Measurements from ENCODE around the gene NEDD4L. TPM values are rescaled to one million over a fixed set of nuclear protein-coding genes. Genes with fewer than 3 reads are reported as not detected.

NEDD4L gene
- total and polyA plus RNA-seq, 2 donors (not counting 1 experiment from before 2014, with no cell fraction given): 10.3 to 25.7 TPM

DNA sequence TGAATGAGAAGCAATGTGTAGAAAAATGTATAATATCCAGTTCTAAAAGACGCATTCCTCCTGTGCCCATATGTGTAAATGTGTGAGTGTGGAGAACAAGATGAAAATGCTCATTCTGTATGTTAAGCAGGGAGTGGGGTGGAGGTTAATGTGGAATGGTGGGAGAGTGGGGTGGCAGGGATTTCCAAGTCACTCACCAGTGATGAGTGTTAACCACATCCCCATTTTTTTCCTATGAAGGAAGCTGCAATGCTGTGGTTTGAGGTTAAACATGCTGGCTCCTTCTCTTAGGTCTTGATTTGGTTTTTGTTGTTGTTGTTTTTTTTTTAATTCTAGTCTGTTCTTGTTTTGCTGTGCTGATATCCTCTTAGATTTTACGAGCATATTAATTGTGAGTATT lies 169.4 kb downstream of the NEDD4L start:
- Histone ChIP-seq H3K4me2 (replicated peaks; ENCODE audit: low read depth, low read length, poor library complexity, severe bottlenecking) (no peak overlapping the region), H4K20me1 (ENCODE audit: control insufficient read depth, insufficient read depth, low read length, poor library complexity, severe bottlenecking) (no peaks in the 10 kb centered on the region), H3K79me2 (ENCODE audit: control insufficient read depth, insufficient read depth, low read length) (no peaks in the 10 kb centered on the region), H3K27ac (ENCODE audit: low read length in 2 of 2) (no peak overlapping the region), H3K36me3 (replicated peaks in 1 of 2; ENCODE audit: control extremely low read depth in 1 of 2, control insufficient read depth in 1 of 2, extremely low read depth in 1 of 2, insufficient read depth in 2 of 2, low read length in 1 of 2) (no peaks in the 10 kb centered on the region), H3K9me3 (ENCODE audit: control extremely low read depth in 1 of 3, control insufficient read depth in 2 of 3, insufficient read depth in 1 of 3, low read length in 2 of 3) (no peaks in the 10 kb centered on the region), H3K9ac (ENCODE audit: low read length) (no peak overlapping the region), H3K4me3 (ENCODE audit: control extremely low read depth in 1 of 5, extremely low read depth in 1 of 5, insufficient read depth in 1 of 5, low read depth in 2 of 5, low read length in 4 of 5) (no peak overlapping the region), H3K4me1 (ENCODE audit: control insufficient read depth in 2 of 2, insufficient read depth in 2 of 2, low read length in 2 of 2) (peaks cover 7 to 14% of the 10 kb centered on the region in 2 donors), H3K27me3 (replicated peaks in 1 of 4; ENCODE audit: control extremely low read depth in 1 of 4, control insufficient read depth in 3 of 4, insufficient read depth in 4 of 4, low read length in 3 of 4) (no peaks in the 10 kb centered on the region), H2AFZ (ENCODE audit: insufficient read depth, low read depth, low read length, poor library complexity, severe bottlenecking) (no peak overlapping the region)
- Mint-ChIP-seq H3K9me3 (ENCODE audit: insufficient read depth) (no peaks in the 10 kb centered on the region), H3K4me3 (no peak overlapping the region), H3K4me1 (peaks cover 35% of the 10 kb centered on the region), H3K27me3 (no peaks in the 10 kb centered on the region), H3K27ac (no peak overlapping the region)
- POLR2A ChIA-PET: no interaction called here
- intact Hi-C loops (cut with micrococcal nuclease): no loop called here
- CTCF ChIA-PET: no interaction called here
- no peak for TF ChIP-seq EZH2 (IDR thresholded peaks at IDR 0.05; ENCODE audit: borderline replicate concordance, insufficient read depth, low read depth, low read length, poor library complexity, severe bottlenecking)
- TF ChIP-seq, protein P1, sequence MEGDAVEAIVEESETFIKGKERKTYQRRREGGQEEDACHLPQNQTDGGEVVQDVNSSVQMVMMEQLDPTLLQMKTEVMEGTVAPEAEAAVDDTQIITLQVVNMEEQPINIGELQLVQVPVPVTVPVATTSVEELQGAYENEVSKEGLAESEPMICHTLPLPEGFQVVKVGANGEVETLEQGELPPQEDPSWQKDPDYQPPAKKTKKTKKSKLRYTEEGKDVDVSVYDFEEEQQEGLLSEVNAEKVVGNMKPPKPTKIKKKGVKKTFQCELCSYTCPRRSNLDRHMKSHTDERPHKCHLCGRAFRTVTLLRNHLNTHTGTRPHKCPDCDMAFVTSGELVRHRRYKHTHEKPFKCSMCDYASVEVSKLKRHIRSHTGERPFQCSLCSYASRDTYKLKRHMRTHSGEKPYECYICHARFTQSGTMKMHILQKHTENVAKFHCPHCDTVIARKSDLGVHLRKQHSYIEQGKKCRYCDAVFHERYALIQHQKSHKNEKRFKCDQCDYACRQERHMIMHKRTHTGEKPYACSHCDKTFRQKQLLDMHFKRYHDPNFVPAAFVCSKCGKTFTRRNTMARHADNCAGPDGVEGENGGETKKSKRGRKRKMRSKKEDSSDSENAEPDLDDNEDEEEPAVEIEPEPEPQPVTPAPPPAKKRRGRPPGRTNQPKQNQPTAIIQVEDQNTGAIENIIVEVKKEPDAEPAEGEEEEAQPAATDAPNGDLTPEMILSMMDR (IDR thresholded peaks at IDR 0.05): no peak
- DNase-seq (no peak), ATAC-seq (ENCODE audit: low read depth) (no peak)
- WGBS (ENCODE audit: insufficient coverage): no CpG with 5 or more reads among the region's 2 CpGs

DNA sequence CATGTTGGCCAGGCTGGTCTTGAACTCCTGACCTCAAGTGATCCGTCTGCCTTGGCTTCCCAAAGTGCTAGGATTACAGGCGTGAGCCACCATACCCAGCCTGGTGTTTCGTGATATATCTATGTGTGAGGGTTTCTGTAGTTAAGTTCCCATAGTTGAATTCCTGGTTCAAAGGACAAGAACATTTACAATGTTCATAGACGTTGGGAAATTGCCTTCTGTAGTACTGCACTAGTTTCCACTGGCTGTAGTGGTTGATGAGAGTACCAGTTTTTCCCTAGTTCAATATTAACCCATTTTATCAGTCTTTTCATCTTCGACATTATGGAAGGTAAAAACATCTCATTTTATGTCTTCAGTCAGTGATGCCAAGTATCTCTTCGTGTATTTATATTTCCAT lies 171.0 kb downstream of the NEDD4L start:
- 100% methylated on average over 1 of the region's 6 CpGs for WGBS (ENCODE audit: insufficient coverage)
- no peak for DNase-seq
- Mint-ChIP-seq H3K9me3 (ENCODE audit: insufficient read depth) (no peaks in the 10 kb centered on the region), H3K27me3 (no peaks in the 10 kb centered on the region), H3K27ac (no peak overlapping the region), H3K4me3 (no peak overlapping the region), H3K4me1 (peaks cover 29% of the 10 kb centered on the region)
- Histone ChIP-seq H3K9me3 (ENCODE audit: control extremely low read depth in 1 of 3, control insufficient read depth in 2 of 3, insufficient read depth in 1 of 3, low read length in 2 of 3) (no peaks in the 10 kb centered on the region), H3K36me3 (replicated peaks in 1 of 2; ENCODE audit: control extremely low read depth in 1 of 2, control insufficient read depth in 1 of 2, extremely low read depth in 1 of 2, insufficient read depth in 2 of 2, low read length in 1 of 2) (no peaks in the 10 kb centered on the region), H2AFZ (ENCODE audit: insufficient read depth, low read depth, low read length, poor library complexity, severe bottlenecking) (no peak overlapping the region), H4K20me1 (ENCODE audit: control insufficient read depth, insufficient read depth, low read length, poor library complexity, severe bottlenecking) (no peaks in the 10 kb centered on the region), H3K9ac (ENCODE audit: low read length) (no peak overlapping the region), H3K4me3 (ENCODE audit: control extremely low read depth in 1 of 5, extremely low read depth in 1 of 5, insufficient read depth in 1 of 5, low read depth in 2 of 5, low read length in 4 of 5) (no peak overlapping the region), H3K4me1 (ENCODE audit: control insufficient read depth in 2 of 2, insufficient read depth in 2 of 2, low read length in 2 of 2) (peaks cover 7 to 11% of the 10 kb centered on the region in 2 donors), H3K27me3 (replicated peaks in 1 of 4; ENCODE audit: control extremely low read depth in 1 of 4, control insufficient read depth in 3 of 4, insufficient read depth in 4 of 4, low read length in 3 of 4) (no peaks in the 10 kb centered on the region), H3K4me2 (replicated peaks; ENCODE audit: low read depth, low read length, poor library complexity, severe bottlenecking) (no peak overlapping the region), H3K79me2 (ENCODE audit: control insufficient read depth, insufficient read depth, low read length) (no peaks in the 10 kb centered on the region), H3K27ac (ENCODE audit: low read length in 2 of 2) (no peak overlapping the region)
- TF ChIP-seq EZH2 (IDR thresholded peaks at IDR 0.05; ENCODE audit: borderline replicate concordance, insufficient read depth, low read depth, low read length, poor library complexity, severe bottlenecking): no peak
- TF ChIP-seq, protein P1 (IDR thresholded peaks at IDR 0.05): no peak
- ChIA-PET CTCF (no interaction called here), POLR2A (no interaction called here)
- intact Hi-C loops (cut with micrococcal nuclease): no loop called here
- no peak for ATAC-seq (ENCODE audit: low read depth)

Data from B cell (primary cell).